Bronchial epithelial cell (primary cell): Measurements from ENCODE around the gene WDFY2. TPM values are rescaled to one million over a fixed set of nuclear protein-coding genes. Genes with fewer than 3 reads are reported as not detected.

ENCODE experiments used
- DNase-seq: peaks from one replicate; pipeline ENCODE4 v3.0.0-alpha.2; 2010; ENCODE audit warnings: low read depth
- FAIRE-seq: peaks from 2 replicates; lab custom pipeline; 2011; peaks lifted over from hg19 to GRCh38; lab: Jason Lieb, UNC
- H3K27me3 ChIP-seq: 2 replicates; pipeline ENCODE4 v1.5.1; 2011; ENCODE audit warnings: low read length; ENCODE audit not compliant: control insufficient read depth, insufficient read depth
- H3K36me3 ChIP-seq: 2 replicates; pipeline ENCODE4 v1.5.1; 2011; ENCODE audit warnings: low read length; ENCODE audit not compliant: control insufficient read depth, insufficient read depth
- H3K4me3 ChIP-seq: 2 replicates; pipeline ENCODE4 v1.5.1; 2011; ENCODE audit warnings: mild to moderate bottlenecking, low read depth, low read length, control low read depth
- CTCF ChIP-seq: IDR thresholded peaks from 2 replicates; pipeline ENCODE4 v1.5.1; 2011; ENCODE audit warnings: mild to moderate bottlenecking, moderate library complexity, low read length, control low read depth, inconsistent platforms; ENCODE audit not compliant: insufficient read depth, severe bottlenecking
- total RNA-seq: library from RNA; depleted of rRNA; stranded (reverse); fragments of >200 nt; gene quantifications from 2 replicates; pipeline ENCODE4 v1.2.1, GENCODE V29; 2014

Gene WDFY2
- total RNA-seq, 1 donor from 2014 or later: 11.3 TPM

DNA sequence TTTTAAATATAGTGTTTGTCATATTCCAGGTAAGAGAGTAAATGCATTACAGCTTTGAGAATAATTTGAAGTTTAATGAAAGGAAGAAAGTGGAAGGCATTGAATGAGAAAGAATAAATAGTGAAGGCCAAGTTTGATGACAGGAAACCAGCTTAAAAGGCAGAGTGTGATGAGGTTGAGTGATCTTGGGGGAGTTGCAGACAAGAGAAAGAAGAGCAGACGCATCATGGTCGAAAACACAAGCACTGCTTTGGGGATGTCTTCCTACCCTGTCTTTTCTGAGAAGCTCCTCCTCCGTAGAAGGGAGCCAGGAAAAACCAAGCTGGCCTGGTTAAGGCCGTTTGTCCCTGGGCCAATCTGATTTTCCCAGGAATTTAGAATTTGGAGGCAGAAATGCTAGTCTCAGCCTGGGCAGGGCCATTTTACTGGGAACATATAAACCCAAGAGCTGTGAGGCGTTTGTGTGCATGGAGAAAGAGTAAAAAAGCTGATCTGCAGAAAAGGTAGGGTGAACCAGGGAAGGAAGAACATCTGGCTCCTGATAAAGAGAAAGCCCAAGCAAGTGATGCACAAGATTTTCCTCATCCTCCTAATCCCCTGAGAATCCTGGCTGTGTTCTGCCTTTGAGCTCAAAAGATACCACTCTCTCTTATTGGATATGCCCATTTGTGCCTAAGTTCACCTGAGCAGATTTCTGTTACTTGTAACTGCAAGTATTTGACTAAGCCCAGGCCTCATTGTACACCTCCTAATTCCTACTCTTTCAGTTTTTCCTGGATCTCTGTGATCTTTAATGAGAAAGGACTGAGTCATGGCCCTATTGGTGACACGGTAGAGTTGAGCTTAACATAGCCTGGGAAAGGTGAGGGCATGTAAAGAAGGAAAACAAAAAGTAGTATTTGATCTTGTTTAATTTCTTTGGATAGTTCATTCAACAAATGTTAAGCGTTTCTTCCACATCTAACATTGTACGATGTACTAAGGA lies 80.0 kb downstream of the WDFY2 start:
- FAIRE-seq: no peak
- Histone ChIP-seq H3K4me3 (no peak overlapping the region), H3K27me3 (no peaks in the 10 kb centered on the region), H3K36me3 (peaks cover 4% of the 10 kb centered on the region)
- peak; percentile 73 for DNase-seq
- TF ChIP-seq CTCF: no peak

DNA sequence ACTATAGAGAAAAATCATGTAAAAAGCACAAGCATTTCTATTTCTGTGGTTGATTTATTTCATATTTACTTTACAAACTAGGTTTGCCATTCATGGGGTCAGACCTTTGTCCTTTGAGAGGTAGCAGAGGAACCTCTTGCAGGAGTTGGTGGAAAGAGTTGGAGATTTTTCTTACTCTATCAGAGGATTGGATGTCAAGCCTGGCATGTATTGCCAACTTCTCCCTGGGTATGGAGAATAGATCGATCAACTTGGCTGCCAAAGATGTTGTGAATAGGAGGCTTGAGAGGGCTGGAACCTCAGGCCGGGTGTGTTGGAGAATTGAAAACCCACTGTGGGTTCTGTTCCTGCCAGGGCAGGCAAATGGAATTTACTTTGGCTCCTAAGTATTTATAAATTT lies 81.2 kb downstream of the WDFY2 start:
- FAIRE-seq: no peak
- DNase-seq: no peak
- TF ChIP-seq CTCF: no peak
- H3K36me3 ChIP-seq: peaks cover 4% of the 10 kb centered on the region
- H3K27me3 ChIP-seq: no peaks in the 10 kb centered on the region
- H3K4me3 ChIP-seq: no peak overlapping the region

DNA sequence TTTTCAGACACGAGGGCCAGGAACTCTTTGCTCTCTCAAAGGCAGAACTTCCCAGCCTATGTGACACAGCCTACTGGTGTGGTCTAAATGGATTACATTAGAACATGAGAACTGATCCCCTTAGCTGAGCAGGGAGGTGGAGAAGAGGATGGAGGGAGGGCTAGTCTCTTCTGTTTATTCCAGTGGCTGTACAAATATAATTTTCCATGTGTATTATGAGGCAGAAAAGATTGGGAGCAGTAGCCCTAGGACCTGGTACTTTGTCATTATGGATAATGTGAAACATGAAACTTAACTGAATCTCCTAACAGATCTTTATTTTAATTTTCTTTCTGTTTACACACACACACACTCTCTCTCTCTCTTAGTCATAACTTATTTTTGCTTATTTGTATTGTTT lies 82.1 kb downstream of the WDFY2 start:
- Histone ChIP-seq H3K27me3 (no peaks in the 10 kb centered on the region), H3K4me3 (no peak overlapping the region), H3K36me3 (peaks cover 4% of the 10 kb centered on the region)
- TF ChIP-seq CTCF: no peak
- FAIRE-seq (no peak), DNase-seq (no peak)

GRCh38 chr13:51666839-51667238 lies 82.6 kb downstream of the WDFY2 start:
- Histone ChIP-seq H3K36me3 (peaks cover 4% of the 10 kb centered on the region), H3K4me3 (no peak overlapping the region), H3K27me3 (no peaks in the 10 kb centered on the region)
- FAIRE-seq: no peak
- no peak for TF ChIP-seq CTCF
- no peak for DNase-seq

- no peak for FAIRE-seq
- Histone ChIP-seq H3K36me3 (no peaks in the 10 kb centered on the region), H3K27me3 (no peaks in the 10 kb centered on the region), H3K4me3 (no peak overlapping the region)
- TF ChIP-seq CTCF: no peak
- no peak for DNase-seq
Measured at GRCh38 chr13:51668580-51669195, 84.4 kb downstream of the WDFY2 start.
